DOHH2 (cell line): ENCODE results near the gene TCEAL5.
"Not testable (repeated sequence)": the region's sequence is repeated elsewhere in the genome, so short reads cannot be mapped to it uniquely, and the experiment has no call there.

Experiments
- H3F3A ChIP-seq: fragments of 200-600 bp; sonication (generic), shearing (Covaris generic); 2 replicates; pipeline ENCODE4 v1.6.0; 2016; ENCODE audit warnings: antibody characterized with exemption, mild to moderate bottlenecking; ENCODE audit not compliant: control insufficient read depth, insufficient read depth
- H3K27ac ChIP-seq: fragments of 200-600 bp; sonication (generic); 2 replicates; pipeline ENCODE4 v1.5.1; 2014; ENCODE audit warnings: low read depth, mild to moderate bottlenecking, low read length, moderate library complexity
- H3K27me3 ChIP-seq: fragments of 200-600 bp; sonication (generic); 2 replicates; pipeline ENCODE4 v1.6.1; 2014; ENCODE audit warnings: mild to moderate bottlenecking, low read length, mixed read lengths; ENCODE audit not compliant: control insufficient read depth
- H3K36me3 ChIP-seq: fragments of 200-600 bp; sonication (generic); 2 replicates; pipeline ENCODE4 v1.6.1; 2014; ENCODE audit warnings: mild to moderate bottlenecking, low read length, moderate library complexity, mixed read lengths; ENCODE audit not compliant: control insufficient read depth
- H3K4me1 ChIP-seq: fragments of 200-600 bp; sonication (generic); 2 replicates; pipeline ENCODE4 v1.6.1; 2014; ENCODE audit warnings: mild to moderate bottlenecking, low read length, mixed read lengths; ENCODE audit not compliant: control insufficient read depth
- H3K4me2 ChIP-seq: fragments of 200-600 bp; sonication (generic); 2 replicates; pipeline ENCODE4 v1.6.0; 2014; ENCODE audit warnings: mild to moderate bottlenecking, low read length, moderate library complexity
- H3K4me3 ChIP-seq: fragments of 200-600 bp; sonication (generic); 2 replicates; pipeline ENCODE4 v1.5.1; 2014; ENCODE audit warnings: mild to moderate bottlenecking, low read length, mixed read lengths
- H3K79me2 ChIP-seq: fragments of 200-600 bp; sonication (generic); 2 replicates; pipeline ENCODE4 v1.6.1; 2014; ENCODE audit warnings: mild to moderate bottlenecking, low read length, mixed read lengths; ENCODE audit not compliant: control insufficient read depth
- H3K9me2 ChIP-seq: fragments of 200-600 bp; sonication (generic); replicated peaks from 2 replicates; pipeline ENCODE4 v1.6.1; 2014; ENCODE audit warnings: mild to moderate bottlenecking, low read length, mixed read lengths; ENCODE audit not compliant: control insufficient read depth
- H3K9me3 ChIP-seq: fragments of 200-600 bp; sonication (generic); 2 replicates; pipeline ENCODE4 v1.6.1; 2014; ENCODE audit warnings: antibody characterized with exemption, low read length, mixed read lengths; ENCODE audit not compliant: control insufficient read depth, insufficient read depth
- H4K20me1 ChIP-seq: fragments of 200-600 bp; sonication (generic); 2 replicates; pipeline ENCODE4 v1.6.0; 2014; ENCODE audit warnings: low read depth, mild to moderate bottlenecking, antibody characterized with exemption, low read length, moderate library complexity; ENCODE audit not compliant: control insufficient read depth, insufficient read depth
- CTCF ChIP-seq: fragments of 200-600 bp; sonication (generic); IDR thresholded peaks from one replicate; pipeline ENCODE4 v1.5.1; 2014; ENCODE audit warnings: antibody characterized with exemption, mild to moderate bottlenecking, low read depth, low read length; ENCODE audit not compliant: poor library complexity, severe bottlenecking
- EZH2phosphoT487 ChIP-seq: fragments of 200-600 bp; sonication (generic); IDR thresholded peaks from 2 replicates; pipeline ENCODE4 v1.6.1; 2017; ENCODE audit warnings: borderline replicate concordance, mild to moderate bottlenecking, antibody characterized with exemption, low read length, moderate library complexity, mixed read lengths

The TCEAL5 gene

GRCh38 chrX:103234869-103235268 lies 41.7 kb downstream of the TCEAL5 start:
- no peaks in the 10 kb centered on the region for H3K9me3 ChIP-seq
- H3F3A ChIP-seq: no peaks in the 10 kb centered on the region
- no peaks in the 10 kb centered on the region for H3K4me1 ChIP-seq
- H3K79me2 ChIP-seq: no peaks in the 10 kb centered on the region
- H3K36me3 ChIP-seq: no peaks in the 10 kb centered on the region
- H3K4me3 ChIP-seq: no peak overlapping the region
- no peak overlapping the region for H3K4me2 ChIP-seq
- no peaks in the 10 kb centered on the region for H4K20me1 ChIP-seq
- no peak overlapping the region for H3K27ac ChIP-seq
- H3K27me3 ChIP-seq: no peaks in the 10 kb centered on the region
- no peaks in the 10 kb centered on the region for H3K9me2 ChIP-seq
- TF ChIP-seq CTCF (no peak), EZH2phosphoT487 (no peak)

DNA sequence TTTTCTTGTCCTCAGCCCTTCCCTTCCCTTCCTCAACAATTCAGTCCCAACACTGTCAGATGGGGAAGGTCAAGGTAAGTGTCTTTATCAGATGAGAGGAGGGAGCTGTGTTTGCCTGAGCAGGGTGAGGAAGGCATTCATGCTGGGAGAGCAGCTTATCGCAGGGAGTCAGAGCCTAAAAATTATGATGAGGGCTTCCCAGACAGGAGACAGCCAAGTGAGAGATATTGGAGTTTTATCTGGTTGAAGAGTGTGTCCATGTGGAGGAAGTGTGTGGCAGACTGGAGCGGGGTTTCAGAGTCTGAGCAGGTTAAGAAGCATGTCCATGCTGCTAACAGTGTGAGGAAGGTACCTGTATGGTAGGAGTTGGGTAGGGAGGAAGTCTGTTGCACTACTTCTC lies 43.3 kb downstream of the TCEAL5 start:
- Histone ChIP-seq H3K4me1 (no peaks in the 10 kb centered on the region), H3K9me3 (no peaks in the 10 kb centered on the region), H4K20me1 (no peaks in the 10 kb centered on the region), H3K4me2 (no peak overlapping the region), H3K4me3 (no peak overlapping the region), H3F3A (no peaks in the 10 kb centered on the region), H3K27me3 (no peaks in the 10 kb centered on the region), H3K9me2 (no peaks in the 10 kb centered on the region), H3K27ac (no peak overlapping the region), H3K36me3 (no peaks in the 10 kb centered on the region), H3K79me2 (no peaks in the 10 kb centered on the region)
- TF ChIP-seq CTCF (no peak), EZH2phosphoT487 (no peak)

DNA sequence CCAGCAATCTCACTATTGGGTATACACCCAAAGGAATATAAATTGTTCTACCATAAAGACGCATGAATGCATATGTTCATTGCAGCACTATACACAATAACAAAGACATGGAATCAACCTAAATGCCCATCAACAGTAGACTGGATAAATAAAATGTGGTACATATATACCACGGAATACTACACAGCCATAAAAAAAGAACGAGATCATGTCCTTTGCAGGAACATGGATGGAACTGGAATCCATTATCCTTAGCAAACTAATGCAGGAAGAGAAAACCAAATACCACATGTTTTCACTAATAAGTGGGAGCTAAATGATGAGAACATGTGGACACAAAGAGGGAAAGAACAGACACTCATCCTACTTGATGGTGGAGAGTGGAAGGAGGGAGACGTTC lies 50.6 kb downstream of the TCEAL5 start:
- not testable (repeated sequence) for H3K9me3 ChIP-seq, H3K9me2 ChIP-seq, H3K27me3 ChIP-seq, H3K4me1 ChIP-seq, H3K4me2 ChIP-seq, H3F3A ChIP-seq, H3K27ac ChIP-seq, H3K79me2 ChIP-seq, H3K4me3 ChIP-seq, H4K20me1 ChIP-seq, H3K36me3 ChIP-seq
